Measurements from ENCODE around the gene ANAPC16.
A peak's percentile ranks its signal among the peaks of the same experiment; 100 is the strongest.

The ANAPC16 gene

GRCh38 chr10:72252972-72253371 lies 37.2 kb downstream of the ANAPC16 start:
- 96% methylated on average over 3 of the region's 3 CpGs for WGBS (ENCODE audit: insufficient coverage)
- no peaks in the 10 kb centered on the region for H3K27me3 ChIP-seq (replicated peaks in 2 of 5; ENCODE audit: control insufficient read depth in 4 of 5, insufficient read depth in 5 of 5, low read length in 4 of 5)
- no peak overlapping the region for H3K4me3 ChIP-seq (ENCODE audit: control insufficient read depth in 1 of 7, extremely low read depth in 1 of 7, insufficient read depth in 4 of 7, low read depth in 2 of 7, low read length in 6 of 7)
- no peaks in the 10 kb centered on the region for H3K36me3 ChIP-seq (ENCODE audit: control insufficient read depth in 4 of 4, insufficient read depth in 4 of 4, low read length in 3 of 4)
- H3K4me1 ChIP-seq (ENCODE audit: control extremely low read depth in 1 of 4, control insufficient read depth in 4 of 4, insufficient read depth in 4 of 4, low read length in 3 of 4): peaks cover 25 to 62% (median 50%) of the 10 kb centered on the region in 4 experiments
- H3K27ac ChIP-seq (ENCODE audit: insufficient read depth in 1 of 2, low read depth in 1 of 2, low read length in 2 of 2, poor library complexity in 1 of 2, severe bottlenecking in 2 of 2): no peak overlapping the region
- DNase-seq: no peak
- POLR2A ChIA-PET: no interaction called here
- CTCF ChIA-PET: interaction anchor here (0.8 to 4.1 kb wide), 9 partner anchors 8 to 89 kb away, joined by 3 to 20 read pairs (median 4); partner anchors contain the start of gene DDIT4
- no peaks in the 10 kb centered on the region for H3K9me3 ChIP-seq (ENCODE audit: control extremely low read depth in 1 of 5, control insufficient read depth in 4 of 5, insufficient read depth in 2 of 5, low read depth in 1 of 5, low read length in 4 of 5)

DNA sequence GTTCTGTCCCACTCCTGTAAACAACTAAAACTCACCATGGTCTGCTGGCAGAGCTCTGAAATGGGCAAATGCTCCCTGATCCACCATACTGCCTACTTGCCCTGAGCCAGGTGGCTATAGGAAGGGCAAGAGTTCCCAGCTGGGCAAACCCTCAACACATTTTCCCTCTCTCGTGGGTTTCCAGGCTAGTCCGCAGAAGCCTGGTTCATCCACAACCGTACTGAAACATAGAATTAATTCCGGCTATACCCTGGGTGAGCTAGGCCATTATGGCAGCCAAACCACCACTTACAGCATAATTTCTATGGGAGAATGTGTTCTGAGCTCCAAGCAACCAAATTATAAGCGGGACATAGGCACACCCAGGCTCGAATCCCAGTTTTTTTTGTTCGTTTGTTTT lies 37.8 kb downstream of the ANAPC16 start:
- peaks cover 19 to 56% (median 44%) of the 10 kb centered on the region in 4 experiments for H3K4me1 ChIP-seq (ENCODE audit: control extremely low read depth in 1 of 4, control insufficient read depth in 4 of 4, insufficient read depth in 4 of 4, low read length in 3 of 4)
- DNase-seq: no peak
- no peaks in the 10 kb centered on the region for H3K9me3 ChIP-seq (ENCODE audit: control extremely low read depth in 1 of 5, control insufficient read depth in 4 of 5, insufficient read depth in 2 of 5, low read depth in 1 of 5, low read length in 4 of 5)
- ChIA-PET POLR2A (interaction anchor here (1.2 kb wide), 1 partner anchor 20 kb away, joined by 3 read pairs; no protein-coding TSS in a partner anchor), CTCF (interaction anchor here (0.8 to 4.1 kb wide), 9 partner anchors 7 to 88 kb away, joined by 3 to 20 read pairs (median 4); partner anchors contain the start of gene DDIT4)
- no peak overlapping the region for H3K27ac ChIP-seq (ENCODE audit: insufficient read depth in 1 of 2, low read depth in 1 of 2, low read length in 2 of 2, poor library complexity in 1 of 2, severe bottlenecking in 2 of 2)
- H3K36me3 ChIP-seq (ENCODE audit: control insufficient read depth in 4 of 4, insufficient read depth in 4 of 4, low read length in 3 of 4): no peaks in the 10 kb centered on the region
- H3K4me3 ChIP-seq (ENCODE audit: control insufficient read depth in 1 of 7, extremely low read depth in 1 of 7, insufficient read depth in 4 of 7, low read depth in 2 of 7, low read length in 6 of 7): no peak overlapping the region
- H3K27me3 ChIP-seq (replicated peaks in 2 of 5; ENCODE audit: control insufficient read depth in 4 of 5, insufficient read depth in 5 of 5, low read length in 4 of 5): no peaks in the 10 kb centered on the region
- 100% methylated on average over 3 of the region's 7 CpGs for WGBS (ENCODE audit: insufficient coverage)

GRCh38 chr10:72254813-72255568 lies 39.2 kb downstream of the ANAPC16 start:
- ChIA-PET CTCF (interaction anchor here (0.5 to 4.1 kb wide), 16 partner anchors 9 to 130 kb away, joined by 3 to 20 read pairs (median 4); partner anchors contain the start of gene DDIT4), POLR2A (interaction anchor here (0.6 to 1.2 kb wide), 5 partner anchors 18 to 90 kb away, joined by 3 to 4 read pairs (median 4); no protein-coding TSS in a partner anchor)
- Histone ChIP-seq H3K27me3 (replicated peaks in 2 of 5; ENCODE audit: control insufficient read depth in 4 of 5, insufficient read depth in 5 of 5, low read length in 4 of 5) (no peaks in the 10 kb centered on the region), H3K27ac (ENCODE audit: insufficient read depth in 1 of 2, low read depth in 1 of 2, low read length in 2 of 2, poor library complexity in 1 of 2, severe bottlenecking in 2 of 2) (peak overlapping the region in 1 of 2 experiments; percentile 43), H3K4me3 (ENCODE audit: control insufficient read depth in 1 of 7, extremely low read depth in 1 of 7, insufficient read depth in 4 of 7, low read depth in 2 of 7, low read length in 6 of 7) (peak overlapping the region in 5 of 7 experiments; percentile 6 to 62 (median 41)), H3K4me1 (ENCODE audit: control extremely low read depth in 1 of 4, control insufficient read depth in 4 of 4, insufficient read depth in 4 of 4, low read length in 3 of 4) (peaks cover 26 to 50% (median 37%) of the 10 kb centered on the region in 4 experiments), H3K9me3 (ENCODE audit: control extremely low read depth in 1 of 5, control insufficient read depth in 4 of 5, insufficient read depth in 2 of 5, low read depth in 1 of 5, low read length in 4 of 5) (no peaks in the 10 kb centered on the region), H3K36me3 (ENCODE audit: control insufficient read depth in 4 of 4, insufficient read depth in 4 of 4, low read length in 3 of 4) (no peaks in the 10 kb centered on the region)
- DNase-seq: peak; percentile 55 to 75 (median 72)
- WGBS (ENCODE audit: insufficient coverage): 15% methylated on average over 12 of the region's 15 CpGs

DNA sequence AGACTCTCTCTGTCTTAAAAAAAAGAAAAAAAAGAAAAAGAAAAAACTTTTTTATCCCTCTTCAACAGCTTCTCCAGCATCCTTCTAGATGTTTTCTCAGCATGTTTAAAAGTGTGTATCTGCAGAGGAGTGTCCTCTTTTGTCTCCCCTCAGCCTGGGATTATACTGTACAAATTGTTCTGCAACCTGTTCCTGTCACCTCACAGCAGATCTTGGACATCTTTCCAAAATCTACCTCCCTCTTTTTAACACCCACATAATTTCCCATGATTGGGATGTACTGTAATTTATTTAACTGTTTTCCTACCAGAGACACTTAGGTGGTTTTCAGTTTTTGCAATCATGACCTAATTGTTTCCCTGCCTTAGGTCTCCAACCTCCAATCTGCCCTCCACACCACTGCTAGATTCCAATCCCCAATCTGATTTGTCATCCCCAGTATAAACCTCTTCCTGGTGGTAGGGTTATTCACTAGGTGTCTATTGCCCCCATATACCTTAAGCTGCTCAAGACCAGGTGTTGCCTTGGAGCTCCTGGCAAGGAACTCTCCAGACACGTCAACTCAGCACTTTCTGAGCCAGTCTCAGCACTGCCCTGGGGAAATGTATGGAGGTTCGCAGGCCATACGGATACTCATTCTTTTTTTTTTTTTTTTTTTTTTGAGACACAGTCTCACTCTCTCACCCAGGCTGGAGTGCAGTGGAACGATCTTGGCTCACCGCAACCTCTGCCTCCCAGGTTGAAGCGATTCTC lies 40.3 kb downstream of the ANAPC16 start:
- DNase-seq: no peak
- no peaks in the 10 kb centered on the region for H3K36me3 ChIP-seq (ENCODE audit: control insufficient read depth in 4 of 4, insufficient read depth in 4 of 4, low read length in 3 of 4)
- H3K27me3 ChIP-seq (replicated peaks in 2 of 5; ENCODE audit: control insufficient read depth in 4 of 5, insufficient read depth in 5 of 5, low read length in 4 of 5): no peaks in the 10 kb centered on the region
- WGBS (ENCODE audit: insufficient coverage): 67% methylated on average over 3 of the region's 6 CpGs
- H3K27ac ChIP-seq (ENCODE audit: insufficient read depth in 1 of 2, low read depth in 1 of 2, low read length in 2 of 2, poor library complexity in 1 of 2, severe bottlenecking in 2 of 2): no peak overlapping the region
- H3K4me1 ChIP-seq (ENCODE audit: control extremely low read depth in 1 of 4, control insufficient read depth in 4 of 4, insufficient read depth in 4 of 4, low read length in 3 of 4): peaks cover 29 to 54% (median 47%) of the 10 kb centered on the region in 4 experiments
- no peak overlapping the region for H3K4me3 ChIP-seq (ENCODE audit: control insufficient read depth in 1 of 7, extremely low read depth in 1 of 7, insufficient read depth in 4 of 7, low read depth in 2 of 7, low read length in 6 of 7)
- no peaks in the 10 kb centered on the region for H3K9me3 ChIP-seq (ENCODE audit: control extremely low read depth in 1 of 5, control insufficient read depth in 4 of 5, insufficient read depth in 2 of 5, low read depth in 1 of 5, low read length in 4 of 5)
- POLR2A ChIA-PET: interaction anchor here (0.6 to 1.5 kb wide), 8 partner anchors 17 to 88 kb away, joined by 3 to 9 read pairs (median 4); partner anchors contain the start of gene DDIT4
- CTCF ChIA-PET: interaction anchor here (0.5 to 4.1 kb wide), 11 partner anchors 16 to 132 kb away, joined by 3 to 20 read pairs (median 4); no protein-coding TSS in a partner anchor

DNA sequence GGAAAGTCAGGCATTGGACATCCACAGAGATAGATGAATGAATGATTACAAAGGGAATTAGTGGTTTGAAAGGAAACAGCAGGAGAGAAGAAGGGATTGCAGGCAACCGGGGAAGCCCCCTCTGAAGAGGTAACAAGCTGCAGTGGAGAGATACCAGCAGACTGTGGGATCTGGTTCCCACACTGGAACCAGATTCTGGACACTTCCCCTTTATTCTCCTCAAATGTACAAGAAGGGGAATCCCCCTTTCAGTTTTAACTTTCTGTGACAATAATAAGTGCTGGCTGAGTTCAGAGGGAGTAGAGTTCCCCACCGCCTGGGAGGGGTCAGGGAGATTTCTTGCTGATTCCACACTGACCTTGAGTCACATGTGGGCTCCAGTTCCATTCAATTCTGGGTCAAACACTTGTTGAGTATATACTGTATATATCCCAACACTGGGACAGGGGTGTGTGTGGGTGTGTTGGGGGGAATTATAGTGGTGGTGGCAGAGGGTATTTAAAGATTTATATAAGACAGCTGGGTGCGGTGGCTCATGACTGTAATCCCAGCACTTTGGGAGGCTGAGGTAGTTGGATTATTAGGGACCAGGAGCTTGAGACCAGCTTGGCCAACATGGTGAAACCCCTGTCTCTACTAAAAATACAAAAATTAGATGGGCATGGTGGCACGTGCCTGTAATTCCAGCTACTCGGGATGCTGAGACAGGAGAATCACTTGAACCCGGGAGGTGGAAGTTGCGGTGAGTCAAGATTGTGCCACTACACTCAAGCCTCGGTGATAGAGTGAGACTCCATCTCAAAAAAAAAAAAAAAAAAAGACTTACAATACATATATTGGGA lies 41.5 kb downstream of the ANAPC16 start:
- no peaks in the 10 kb centered on the region for H3K36me3 ChIP-seq (ENCODE audit: control insufficient read depth in 4 of 4, insufficient read depth in 4 of 4, low read length in 3 of 4)
- peak; percentile 94 to 99 (median 98) for DNase-seq
- ChIA-PET POLR2A (interaction anchor here (0.7 to 1.5 kb wide), 8 partner anchors 16 to 459 kb away, joined by 3 to 9 read pairs (median 4); partner anchors contain the start of gene DDIT4), CTCF (interaction anchor here (0.7 to 5.1 kb wide), 13 partner anchors 10 to 87 kb away, joined by 3 to 32 read pairs (median 5); partner anchors contain the start of gene DDIT4)
- H3K9me3 ChIP-seq (ENCODE audit: control extremely low read depth in 1 of 5, control insufficient read depth in 4 of 5, insufficient read depth in 2 of 5, low read depth in 1 of 5, low read length in 4 of 5): no peaks in the 10 kb centered on the region
- H3K4me3 ChIP-seq (ENCODE audit: control insufficient read depth in 1 of 7, extremely low read depth in 1 of 7, insufficient read depth in 4 of 7, low read depth in 2 of 7, low read length in 6 of 7): peak overlapping the region in 2 of 7 experiments; percentile 1 to 28
- H3K27ac ChIP-seq (ENCODE audit: insufficient read depth in 1 of 2, low read depth in 1 of 2, low read length in 2 of 2, poor library complexity in 1 of 2, severe bottlenecking in 2 of 2): no peak overlapping the region
- H3K27me3 ChIP-seq (replicated peaks in 2 of 5; ENCODE audit: control insufficient read depth in 4 of 5, insufficient read depth in 5 of 5, low read length in 4 of 5): no peaks in the 10 kb centered on the region
- H3K4me1 ChIP-seq (ENCODE audit: control extremely low read depth in 1 of 4, control insufficient read depth in 4 of 4, insufficient read depth in 4 of 4, low read length in 3 of 4): peaks cover 35 to 63% (median 55%) of the 10 kb centered on the region in 4 experiments
- WGBS (ENCODE audit: insufficient coverage): 53% methylated on average over 6 of the region's 8 CpGs

- ChIA-PET POLR2A (interaction anchor here (1.4 kb wide), 1 partner anchor 15 kb away, joined by 3 read pairs; the partner anchor contains the start of gene DDIT4), CTCF (interaction anchor here (1.1 to 5.1 kb wide), 6 partner anchors 12 to 79 kb away, joined by 4 to 32 read pairs (median 5); partner anchors contain the start of gene DDIT4)
- no peak overlapping the region for H3K4me3 ChIP-seq (ENCODE audit: control insufficient read depth in 1 of 7, extremely low read depth in 1 of 7, insufficient read depth in 4 of 7, low read depth in 2 of 7, low read length in 6 of 7)
- H3K4me1 ChIP-seq (ENCODE audit: control extremely low read depth in 1 of 4, control insufficient read depth in 4 of 4, insufficient read depth in 4 of 4, low read length in 3 of 4): peaks cover 35 to 64% (median 54%) of the 10 kb centered on the region in 4 experiments
- no peak overlapping the region for H3K27ac ChIP-seq (ENCODE audit: insufficient read depth in 1 of 2, low read depth in 1 of 2, low read length in 2 of 2, poor library complexity in 1 of 2, severe bottlenecking in 2 of 2)
- DNase-seq: no peak
- 100% methylated on average over 4 of the region's 4 CpGs for WGBS (ENCODE audit: insufficient coverage)
- no peaks in the 10 kb centered on the region for H3K9me3 ChIP-seq (ENCODE audit: control extremely low read depth in 1 of 5, control insufficient read depth in 4 of 5, insufficient read depth in 2 of 5, low read depth in 1 of 5, low read length in 4 of 5)
- no peaks in the 10 kb centered on the region for H3K27me3 ChIP-seq (replicated peaks in 2 of 5; ENCODE audit: control insufficient read depth in 4 of 5, insufficient read depth in 5 of 5, low read length in 4 of 5)
- no peaks in the 10 kb centered on the region for H3K36me3 ChIP-seq (ENCODE audit: control insufficient read depth in 4 of 4, insufficient read depth in 4 of 4, low read length in 3 of 4)
These were observed 42.8 kb downstream of the ANAPC16 start for GRCh38 chr10:72258617-72259016.

Measured in common myeloid progenitor, CD34-positive (primary cell).